Activated naive CD8-positive, alpha-beta T cell treated with anti-CD3 and anti-CD28 coated beads, Interleukin-2, amount 50 U/mL, for 24 hours (primary cell): ENCODE measurements around the gene OGFR.

Experiments used
- ATAC-seq: fragments of 150-1000 bp; cut with Tn5 transposase; one replicate; pipeline ENCODE4 v1.10.0; 2021
- DNase-seq: peaks from one replicate; pipeline ENCODE4 v3.0.0; 2021
- H3K27ac Mint-ChIP-seq: one replicate; pipeline ENCODE4 v1.8.0; 2021; ENCODE audit warnings: mild to moderate bottlenecking, mixed read lengths
- H3K27me3 Mint-ChIP-seq: one replicate; pipeline ENCODE4 v1.8.0; 2021; ENCODE audit warnings: mixed read lengths
- H3K36me3 Mint-ChIP-seq: one replicate; pipeline ENCODE4 v1.8.0; 2021; ENCODE audit warnings: low read depth, mixed read lengths
- H3K4me1 Mint-ChIP-seq: one replicate; pipeline ENCODE4 v1.8.0; 2021; ENCODE audit warnings: mixed read lengths
- H3K4me3 Mint-ChIP-seq: one replicate; pipeline ENCODE4 v1.8.0; 2021; ENCODE audit warnings: mild to moderate bottlenecking, moderate library complexity, mixed read lengths
- H3K9me3 Mint-ChIP-seq: one replicate; pipeline ENCODE4 v1.8.0; 2021; ENCODE audit warnings: mixed read lengths

The OGFR gene

DNA sequence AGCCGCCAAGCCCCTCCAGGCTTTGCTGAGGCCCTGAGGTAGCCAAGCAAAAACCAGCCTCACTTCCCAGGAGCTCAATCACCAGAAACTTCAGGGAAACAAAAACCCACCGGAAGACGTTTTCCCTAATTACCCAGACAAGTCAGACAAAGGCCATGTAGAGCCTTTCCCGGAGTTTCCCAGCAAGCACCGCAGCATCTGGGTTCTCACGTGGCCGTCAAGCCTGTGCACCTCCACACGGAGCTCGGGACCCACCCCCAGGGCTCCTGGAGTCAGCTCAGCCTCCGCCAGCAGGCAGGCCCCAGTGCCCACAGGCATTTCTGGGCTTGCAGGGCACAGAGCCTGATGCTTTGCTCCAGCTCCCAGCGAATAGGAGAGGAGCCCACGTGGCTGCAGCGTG, 18.5 kb upstream of the OGFR start:
- DNase-seq: no peak
- H3K4me1 Mint-ChIP-seq: peaks cover 11% of the 10 kb centered on the region
- ATAC-seq: no peak
- no peaks in the 10 kb centered on the region for H3K9me3 Mint-ChIP-seq
- H3K27ac Mint-ChIP-seq: no peak overlapping the region
- H3K4me3 Mint-ChIP-seq: no peak overlapping the region
- no peaks in the 10 kb centered on the region for H3K27me3 Mint-ChIP-seq
- H3K36me3 Mint-ChIP-seq: no peaks in the 10 kb centered on the region

DNA sequence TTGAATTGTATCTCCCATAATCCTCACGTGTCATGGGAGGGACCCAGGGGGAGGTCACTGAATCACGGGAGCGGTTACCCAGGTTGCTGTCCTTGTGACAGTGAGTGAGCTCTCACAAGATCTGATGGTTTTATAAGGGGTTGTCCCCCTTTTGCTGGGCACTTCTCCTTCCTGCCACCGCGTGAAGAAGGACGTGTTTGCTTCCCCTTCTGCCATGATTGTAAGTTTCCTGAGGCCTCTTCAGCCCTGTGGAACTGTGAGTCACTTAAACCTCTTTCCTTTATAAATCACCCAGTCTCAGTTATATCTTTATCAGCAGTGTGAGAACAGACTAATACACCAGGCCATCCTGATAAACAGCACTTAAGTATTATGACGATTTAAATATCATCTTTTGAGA, 17.3 kb upstream of the OGFR start:
- DNase-seq (no peak), ATAC-seq (no peak)
- Mint-ChIP-seq H3K36me3 (no peaks in the 10 kb centered on the region), H3K9me3 (no peaks in the 10 kb centered on the region), H3K4me1 (peaks cover 19% of the 10 kb centered on the region), H3K4me3 (no peak overlapping the region), H3K27ac (peak overlapping the region; percentile 14), H3K27me3 (no peaks in the 10 kb centered on the region)

GRCh38 chr20:62787866-62788265, 16.8 kb upstream of the OGFR start:
- Mint-ChIP-seq H3K4me1 (peaks cover 24% of the 10 kb centered on the region), H3K9me3 (no peaks in the 10 kb centered on the region), H3K27me3 (no peaks in the 10 kb centered on the region), H3K36me3 (no peaks in the 10 kb centered on the region), H3K4me3 (no peak overlapping the region), H3K27ac (no peak overlapping the region)
- ATAC-seq: no peak
- no peak for DNase-seq

- H3K9me3 Mint-ChIP-seq: no peaks in the 10 kb centered on the region
- H3K27me3 Mint-ChIP-seq: no peaks in the 10 kb centered on the region
- H3K4me3 Mint-ChIP-seq: no peak overlapping the region
- DNase-seq (no peak), ATAC-seq (no peak)
- H3K27ac Mint-ChIP-seq: no peak overlapping the region
- H3K4me1 Mint-ChIP-seq: peaks cover 29% of the 10 kb centered on the region
- H3K36me3 Mint-ChIP-seq: no peaks in the 10 kb centered on the region
Observed at GRCh38 chr20:62788607-62789006, 16.0 kb upstream of the OGFR start.

DNA sequence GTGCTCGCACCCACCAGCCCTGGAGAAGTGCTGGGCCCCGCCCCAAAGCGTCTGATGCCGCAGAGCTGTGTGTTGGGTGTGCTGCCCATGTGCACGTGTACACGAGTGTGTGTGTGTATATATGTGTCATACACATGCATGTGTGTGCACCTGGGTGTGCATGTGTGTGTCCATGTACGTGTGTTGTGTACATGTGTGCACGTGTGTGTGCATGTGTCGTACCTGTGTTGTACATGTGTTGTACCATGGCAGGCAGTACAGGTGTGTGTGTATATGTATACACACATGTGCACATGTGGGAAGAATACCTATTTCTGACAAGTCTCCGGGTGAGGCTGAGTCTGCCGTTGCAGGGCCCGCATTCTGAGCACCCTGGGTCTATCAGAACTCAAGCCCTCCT, 14.6 kb upstream of the OGFR start:
- Mint-ChIP-seq H3K9me3 (no peaks in the 10 kb centered on the region), H3K27me3 (no peaks in the 10 kb centered on the region), H3K27ac (no peak overlapping the region), H3K4me1 (peaks cover 38% of the 10 kb centered on the region), H3K4me3 (no peak overlapping the region), H3K36me3 (no peaks in the 10 kb centered on the region)
- no peak for DNase-seq
- ATAC-seq: no peak

- no peaks in the 10 kb centered on the region for H3K36me3 Mint-ChIP-seq
- peaks cover 42% of the 10 kb centered on the region for H3K4me1 Mint-ChIP-seq
- ATAC-seq (peak; percentile 37), DNase-seq (peak; percentile 79)
- H3K27me3 Mint-ChIP-seq: no peaks in the 10 kb centered on the region
- no peaks in the 10 kb centered on the region for H3K9me3 Mint-ChIP-seq
- no peak overlapping the region for H3K4me3 Mint-ChIP-seq
- H3K27ac Mint-ChIP-seq: peak overlapping the region; percentile 53
Observed at GRCh38 chr20:62791301-62792181, 13.1 kb upstream of the OGFR start.

GRCh38 chr20:62792182-62792939, 12.3 kb upstream of the OGFR start:
- Mint-ChIP-seq H3K4me1 (peaks cover 43% of the 10 kb centered on the region), H3K4me3 (no peak overlapping the region), H3K27me3 (no peaks in the 10 kb centered on the region), H3K9me3 (no peaks in the 10 kb centered on the region), H3K36me3 (no peaks in the 10 kb centered on the region), H3K27ac (no peak overlapping the region)
- DNase-seq (no peak), ATAC-seq (no peak)

DNA sequence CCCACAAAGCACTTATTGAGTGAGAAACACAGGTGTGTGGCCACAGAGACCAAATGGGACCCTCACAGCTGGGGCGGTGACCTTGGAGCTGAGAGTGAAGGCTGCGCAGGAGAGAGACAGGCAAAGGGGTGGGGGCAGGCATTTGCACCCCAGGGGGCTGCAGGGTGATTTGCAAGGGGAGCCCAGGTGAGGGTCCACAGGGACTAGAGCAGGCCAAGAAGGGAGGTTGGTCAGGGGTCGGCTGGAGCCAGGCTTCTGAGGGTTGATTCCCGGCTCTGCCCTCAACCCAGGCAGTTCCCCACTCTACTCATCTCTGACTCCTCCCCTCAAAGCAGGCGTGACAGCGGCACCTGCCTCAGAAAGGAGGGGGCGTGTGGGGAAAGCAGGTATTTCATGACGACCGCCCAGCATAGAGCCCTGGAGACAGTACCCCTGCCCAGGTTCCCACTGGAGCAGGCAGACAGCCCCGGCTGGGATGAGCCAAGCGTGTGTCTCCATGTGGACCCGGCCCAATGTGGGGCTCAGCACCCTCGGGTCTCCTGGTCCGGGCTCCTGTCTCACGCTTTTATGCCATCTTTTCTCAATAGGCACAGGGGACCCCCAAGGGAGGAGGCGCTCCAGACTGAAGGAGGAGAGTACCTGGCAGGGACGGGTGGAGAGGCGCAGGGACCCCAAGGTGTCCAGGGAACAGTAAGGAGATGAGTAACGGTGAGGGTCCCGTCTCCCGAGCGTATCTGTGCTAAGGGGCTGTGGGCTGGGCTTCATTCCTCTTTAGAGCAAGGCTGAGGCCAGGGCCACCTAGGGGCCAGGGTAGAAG, 11.5 kb upstream of the OGFR start:
- DNase-seq (no peak), ATAC-seq (no peak)
- no peaks in the 10 kb centered on the region for H3K27me3 Mint-ChIP-seq
- peaks cover 2% of the 10 kb centered on the region for H3K36me3 Mint-ChIP-seq
- no peak overlapping the region for H3K27ac Mint-ChIP-seq
- H3K4me3 Mint-ChIP-seq: no peak overlapping the region
- no peaks in the 10 kb centered on the region for H3K9me3 Mint-ChIP-seq
- H3K4me1 Mint-ChIP-seq: peaks cover 42% of the 10 kb centered on the region

- Mint-ChIP-seq H3K9me3 (no peaks in the 10 kb centered on the region), H3K4me1 (peaks cover 45% of the 10 kb centered on the region), H3K36me3 (peaks cover 6% of the 10 kb centered on the region), H3K27me3 (no peaks in the 10 kb centered on the region), H3K27ac (peak overlapping the region; percentile 42), H3K4me3 (peak overlapping the region; percentile 56)
- ATAC-seq (no peak), DNase-seq (no peak)
Observed at GRCh38 chr20:62793757-62794006, 11.0 kb upstream of the OGFR start.

DNA sequence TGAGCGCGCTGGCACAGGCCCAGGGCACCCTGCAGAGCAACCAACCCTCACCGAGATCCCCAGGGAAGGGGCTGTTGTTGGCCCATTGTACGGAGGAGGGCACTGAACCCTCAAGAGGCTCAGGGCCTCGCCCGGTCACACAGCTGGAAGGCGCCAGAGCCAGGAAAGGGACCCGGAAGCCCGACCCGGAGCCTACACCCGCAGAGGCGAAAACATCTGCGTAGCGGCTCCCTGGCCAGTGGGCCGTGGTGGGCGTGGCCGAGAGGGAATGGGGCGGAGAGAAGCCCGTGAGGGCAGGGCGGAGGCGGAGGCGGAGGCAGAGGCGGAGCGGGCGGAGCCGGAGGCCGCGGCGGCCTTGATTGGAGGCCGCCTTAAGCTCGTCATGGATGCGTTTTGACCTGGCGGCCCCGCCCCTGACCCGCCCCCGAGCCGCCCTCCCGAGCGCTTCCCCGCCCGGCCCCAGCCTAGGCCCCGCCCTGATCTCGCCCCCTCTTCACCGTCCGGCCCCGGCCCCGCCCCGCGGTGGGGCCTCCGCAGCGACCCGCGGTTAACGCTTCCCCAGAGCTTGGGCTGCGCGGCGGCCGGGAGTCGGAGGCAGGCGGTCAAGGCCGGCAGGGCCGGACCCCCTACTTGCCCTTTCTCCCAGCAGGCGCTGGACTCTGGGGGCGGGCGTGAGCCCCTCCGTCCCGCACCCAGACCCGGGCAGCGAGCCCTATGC, 10.5 kb upstream of the OGFR start:
- Mint-ChIP-seq H3K4me3 (peak overlapping the region; percentile 80), H3K4me1 (peaks cover 48% of the 10 kb centered on the region), H3K27me3 (no peaks in the 10 kb centered on the region), H3K27ac (peak overlapping the region; percentile 85), H3K36me3 (peaks cover 9% of the 10 kb centered on the region), H3K9me3 (no peaks in the 10 kb centered on the region)
- ATAC-seq (peak; percentile 75), DNase-seq (peak; percentile 99)

DNA sequence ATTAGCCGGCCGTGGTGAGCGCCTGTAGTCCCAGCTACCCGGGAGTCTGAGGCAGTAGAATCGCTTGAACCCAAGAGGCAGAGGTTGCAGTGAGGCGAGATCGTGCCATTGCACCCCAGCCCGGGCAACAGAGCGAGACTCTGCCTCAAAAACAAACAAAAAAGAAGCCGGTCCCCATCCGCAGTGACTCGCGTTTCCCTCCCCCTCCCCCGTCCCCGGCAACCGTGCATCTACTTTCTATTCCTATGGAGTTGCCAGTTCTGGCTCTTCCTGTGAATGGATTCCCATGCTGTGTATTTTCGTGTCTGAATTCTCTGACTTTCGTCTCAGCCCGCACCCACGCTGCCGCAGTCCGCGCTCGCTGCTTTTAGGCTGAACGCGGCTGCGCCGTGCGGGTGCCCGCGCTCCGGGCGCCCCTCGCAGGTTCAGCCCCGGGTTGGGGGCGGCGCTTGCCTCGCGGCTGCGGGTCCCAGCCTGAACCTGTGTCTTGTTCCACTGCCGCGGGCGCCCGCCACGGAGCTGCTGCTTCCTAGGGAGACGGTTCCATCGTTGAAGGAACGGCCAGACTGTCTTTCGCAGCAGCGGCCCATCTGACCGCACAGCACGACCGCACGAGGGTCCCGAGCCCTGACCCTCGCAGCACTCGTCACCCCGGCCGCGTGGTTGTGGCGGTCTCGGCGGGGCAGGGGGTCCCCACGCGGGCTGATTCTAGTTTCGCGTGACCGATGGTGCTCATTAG, 9.4 kb upstream of the OGFR start:
- H3K27me3 Mint-ChIP-seq: no peaks in the 10 kb centered on the region
- H3K27ac Mint-ChIP-seq: peak overlapping the region; percentile 85
- peak; percentile 9 for ATAC-seq
- H3K9me3 Mint-ChIP-seq: no peaks in the 10 kb centered on the region
- peak; percentile 79 for DNase-seq
- H3K4me1 Mint-ChIP-seq: peaks cover 48% of the 10 kb centered on the region
- H3K4me3 Mint-ChIP-seq: peak overlapping the region; percentile 80
- peaks cover 14% of the 10 kb centered on the region for H3K36me3 Mint-ChIP-seq

DNA sequence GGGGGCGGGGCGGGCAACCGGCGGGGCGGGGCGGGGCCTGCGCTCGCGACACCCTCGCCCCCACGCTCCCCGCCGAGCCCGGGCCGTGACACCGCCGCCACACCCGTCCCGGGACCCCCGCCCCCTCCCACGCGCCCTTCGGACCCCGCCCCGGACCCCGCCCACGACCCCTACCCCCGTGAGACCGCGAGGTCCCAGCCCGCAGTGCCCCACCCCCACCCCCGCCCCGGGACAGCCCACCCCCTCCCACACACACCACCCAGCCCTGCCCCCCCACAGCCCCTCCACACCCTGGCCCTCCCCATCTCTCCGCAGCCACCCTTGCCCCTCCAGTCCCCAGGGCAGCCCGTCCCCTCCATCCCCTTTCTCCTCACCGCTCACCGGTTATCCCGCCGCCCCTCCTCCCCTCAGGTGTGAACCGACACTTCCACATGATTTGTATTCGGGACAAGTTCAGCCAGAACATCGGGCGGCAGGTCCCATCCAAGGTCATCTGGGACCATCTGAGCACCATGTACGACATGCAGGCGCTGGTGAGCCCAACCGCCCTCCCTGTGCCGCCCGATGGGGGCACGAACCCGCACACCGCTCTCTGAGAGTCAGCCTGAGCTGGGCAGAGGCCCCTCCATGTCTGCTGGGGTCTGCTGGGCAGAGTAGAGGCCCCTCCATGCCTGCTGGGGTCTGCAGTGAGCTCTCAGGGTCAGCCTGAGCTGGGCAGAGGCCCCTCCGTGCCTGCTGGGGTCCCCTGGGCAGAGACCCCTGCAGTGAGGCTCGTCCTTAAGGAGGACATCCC, 7.7 kb upstream of the OGFR start:
- Mint-ChIP-seq H3K36me3 (peaks cover 15% of the 10 kb centered on the region), H3K27me3 (no peaks in the 10 kb centered on the region), H3K27ac (peak overlapping the region; percentile 77), H3K9me3 (no peaks in the 10 kb centered on the region), H3K4me3 (peak overlapping the region; percentile 77), H3K4me1 (peaks cover 39% of the 10 kb centered on the region)
- ATAC-seq (no peak), DNase-seq (no peak)
